ENCODE results near the gene LDB1.
A peak's percentile ranks its signal among the peaks of the same experiment; 100 is the strongest.

Gene LDB1

DNA sequence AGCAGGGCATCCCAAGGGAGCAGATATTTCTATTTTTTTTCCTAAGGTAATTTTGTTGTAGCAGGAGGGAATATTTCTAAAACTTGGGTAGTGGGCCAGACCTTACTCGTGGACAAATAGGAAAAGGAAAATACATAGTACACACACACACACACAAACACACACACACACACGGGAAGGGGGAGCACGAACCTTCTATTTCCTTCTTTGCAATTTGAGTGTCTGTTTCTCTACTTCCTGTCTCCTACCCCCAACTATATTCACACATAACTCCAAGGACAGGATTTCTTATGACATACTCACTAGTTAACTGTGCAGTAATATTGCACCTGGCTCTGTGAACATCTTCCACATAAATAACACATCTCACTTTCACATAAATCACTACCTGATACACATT, 4.4 kb downstream of the LDB1 start:
- TF ChIP-seq POLR2AphosphoS5 (IDR thresholded peaks at IDR 0.05; ENCODE audit: low read depth, low read length), result no peak

DNA sequence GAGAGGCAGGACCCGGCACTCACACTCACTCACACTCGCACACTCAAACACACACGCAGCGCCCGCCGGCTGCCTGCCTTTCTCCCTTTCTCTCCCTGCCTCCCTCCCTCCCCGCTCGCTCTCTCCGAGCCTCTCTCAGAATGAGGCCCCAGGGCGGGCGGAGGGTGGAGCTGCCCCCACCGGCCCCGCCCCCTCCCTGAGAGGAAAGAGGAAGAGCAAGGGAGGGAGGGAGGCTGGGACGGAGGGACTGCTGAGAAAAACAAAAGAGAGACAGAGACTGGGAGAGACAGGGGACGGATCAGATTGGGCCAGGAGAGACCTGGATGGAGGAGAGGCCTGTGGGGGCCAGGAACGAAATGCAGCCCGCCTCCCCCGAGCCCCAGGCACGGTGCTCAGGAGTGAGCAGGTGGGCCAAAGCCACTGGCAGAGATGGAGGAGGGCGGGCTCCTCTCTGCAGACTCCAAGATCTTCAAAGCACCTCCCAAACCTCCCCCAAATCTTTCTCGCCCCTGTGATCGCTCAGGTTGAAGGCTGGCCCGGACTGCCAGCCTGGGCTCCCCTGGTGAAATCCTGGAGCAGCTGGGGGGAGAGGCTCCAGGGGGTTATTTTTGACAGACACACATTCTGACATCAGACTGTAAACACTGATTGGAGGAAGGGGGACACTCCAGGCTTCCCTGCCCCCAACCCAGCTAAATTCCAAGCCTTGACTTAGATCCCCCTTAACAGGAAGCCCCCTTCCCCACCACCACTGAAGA, 5.1 kb downstream of the LDB1 start:
- 0 out of 2 replicates have a peak, but pooled peaks have one; percentile 79 for TF ChIP-seq TAF1 (IDR thresholded peaks at IDR 0.05; ENCODE audit: borderline replicate concordance, insufficient read depth, low read length)
- TF ChIP-seq, protein P1, sequence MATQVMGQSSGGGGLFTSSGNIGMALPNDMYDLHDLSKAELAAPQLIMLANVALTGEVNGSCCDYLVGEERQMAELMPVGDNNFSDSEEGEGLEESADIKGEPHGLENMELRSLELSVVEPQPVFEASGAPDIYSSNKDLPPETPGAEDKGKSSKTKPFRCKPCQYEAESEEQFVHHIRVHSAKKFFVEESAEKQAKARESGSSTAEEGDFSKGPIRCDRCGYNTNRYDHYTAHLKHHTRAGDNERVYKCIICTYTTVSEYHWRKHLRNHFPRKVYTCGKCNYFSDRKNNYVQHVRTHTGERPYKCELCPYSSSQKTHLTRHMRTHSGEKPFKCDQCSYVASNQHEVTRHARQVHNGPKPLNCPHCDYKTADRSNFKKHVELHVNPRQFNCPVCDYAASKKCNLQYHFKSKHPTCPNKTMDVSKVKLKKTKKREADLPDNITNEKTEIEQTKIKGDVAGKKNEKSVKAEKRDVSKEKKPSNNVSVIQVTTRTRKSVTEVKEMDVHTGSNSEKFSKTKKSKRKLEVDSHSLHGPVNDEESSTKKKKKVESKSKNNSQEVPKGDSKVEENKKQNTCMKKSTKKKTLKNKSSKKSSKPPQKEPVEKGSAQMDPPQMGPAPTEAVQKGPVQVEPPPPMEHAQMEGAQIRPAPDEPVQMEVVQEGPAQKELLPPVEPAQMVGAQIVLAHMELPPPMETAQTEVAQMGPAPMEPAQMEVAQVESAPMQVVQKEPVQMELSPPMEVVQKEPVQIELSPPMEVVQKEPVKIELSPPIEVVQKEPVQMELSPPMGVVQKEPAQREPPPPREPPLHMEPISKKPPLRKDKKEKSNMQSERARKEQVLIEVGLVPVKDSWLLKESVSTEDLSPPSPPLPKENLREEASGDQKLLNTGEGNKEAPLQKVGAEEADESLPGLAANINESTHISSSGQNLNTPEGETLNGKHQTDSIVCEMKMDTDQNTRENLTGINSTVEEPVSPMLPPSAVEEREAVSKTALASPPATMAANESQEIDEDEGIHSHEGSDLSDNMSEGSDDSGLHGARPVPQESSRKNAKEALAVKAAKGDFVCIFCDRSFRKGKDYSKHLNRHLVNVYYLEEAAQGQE (IDR thresholded peaks at IDR 0.05; ENCODE audit: insufficient read depth in 1 of 2, low read depth in 2 of 2, low read length in 2 of 2), result peak in 1 of 2 experiments; percentile 58; a peak in 1 of 4 replicates
- TF ChIP-seq SIN3A (IDR thresholded peaks at IDR 0.05; ENCODE audit: borderline replicate concordance, insufficient read depth, low read length), result no peak
- peak; percentile 85 for TF ChIP-seq POLR2AphosphoS5 (IDR thresholded peaks at IDR 0.05; ENCODE audit: low read depth, low read length)

DNA sequence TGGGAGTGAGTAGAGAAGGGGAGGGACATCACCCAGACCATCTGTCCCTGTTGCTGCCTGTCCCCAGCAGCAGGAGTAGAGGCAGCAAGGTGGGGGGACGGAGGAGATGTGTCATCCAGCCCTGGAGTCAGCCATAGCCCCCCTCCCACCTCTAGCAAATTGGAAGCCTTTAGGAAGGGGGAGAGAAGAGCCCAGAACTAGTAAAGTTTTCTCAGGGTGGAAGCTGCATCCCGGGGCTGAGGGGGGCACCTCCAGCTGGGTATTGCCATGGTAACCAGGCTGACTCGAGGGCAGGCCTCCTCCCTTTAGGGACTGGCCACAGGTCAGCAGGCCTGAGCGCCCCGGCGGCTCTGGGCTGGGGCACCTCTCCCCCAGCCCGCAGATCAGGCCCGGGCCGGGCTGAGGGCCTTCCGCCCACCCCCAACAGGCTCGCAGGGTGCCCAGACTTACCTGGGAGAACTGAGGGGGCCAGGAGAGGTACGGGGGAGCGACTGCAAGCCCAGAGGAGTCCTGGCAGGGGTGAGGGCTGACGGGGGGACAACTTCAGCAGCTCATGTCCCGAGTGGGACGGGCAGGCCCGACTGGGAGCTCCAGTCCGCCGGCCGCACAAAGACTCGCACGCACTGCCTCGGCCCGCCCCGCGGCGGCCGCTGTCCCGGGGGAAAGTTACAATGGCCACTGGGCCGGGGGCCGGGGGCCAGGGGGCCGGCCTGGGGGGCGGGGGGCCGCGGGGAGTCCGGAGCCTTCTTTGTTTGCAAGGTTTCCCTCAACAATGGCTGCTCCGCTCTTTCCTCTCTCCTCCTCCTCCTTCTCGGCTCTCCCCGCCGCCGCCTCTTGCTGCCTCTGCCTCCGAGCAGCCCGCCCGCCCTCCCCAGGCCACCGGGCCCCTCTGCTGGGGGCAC, 6.0 kb downstream of the LDB1 start:
- TF ChIP-seq POLR2AphosphoS5 (IDR thresholded peaks at IDR 0.05; ENCODE audit: low read depth, low read length) (no peak), FOXP2 (optimal IDR thresholded peaks at IDR 0.05; ENCODE audit: borderline replicate concordance, extremely low read depth, extremely low read length, insufficient read depth) (no peak), TAF1 (IDR thresholded peaks at IDR 0.05; ENCODE audit: borderline replicate concordance, insufficient read depth, low read length) (no peak), SIN3A (IDR thresholded peaks at IDR 0.05; ENCODE audit: borderline replicate concordance, insufficient read depth, low read length) (no peak)
- TF ChIP-seq, protein P1 (IDR thresholded peaks at IDR 0.05; ENCODE audit: insufficient read depth in 1 of 2, low read depth in 2 of 2, low read length in 2 of 2), result no peak

DNA sequence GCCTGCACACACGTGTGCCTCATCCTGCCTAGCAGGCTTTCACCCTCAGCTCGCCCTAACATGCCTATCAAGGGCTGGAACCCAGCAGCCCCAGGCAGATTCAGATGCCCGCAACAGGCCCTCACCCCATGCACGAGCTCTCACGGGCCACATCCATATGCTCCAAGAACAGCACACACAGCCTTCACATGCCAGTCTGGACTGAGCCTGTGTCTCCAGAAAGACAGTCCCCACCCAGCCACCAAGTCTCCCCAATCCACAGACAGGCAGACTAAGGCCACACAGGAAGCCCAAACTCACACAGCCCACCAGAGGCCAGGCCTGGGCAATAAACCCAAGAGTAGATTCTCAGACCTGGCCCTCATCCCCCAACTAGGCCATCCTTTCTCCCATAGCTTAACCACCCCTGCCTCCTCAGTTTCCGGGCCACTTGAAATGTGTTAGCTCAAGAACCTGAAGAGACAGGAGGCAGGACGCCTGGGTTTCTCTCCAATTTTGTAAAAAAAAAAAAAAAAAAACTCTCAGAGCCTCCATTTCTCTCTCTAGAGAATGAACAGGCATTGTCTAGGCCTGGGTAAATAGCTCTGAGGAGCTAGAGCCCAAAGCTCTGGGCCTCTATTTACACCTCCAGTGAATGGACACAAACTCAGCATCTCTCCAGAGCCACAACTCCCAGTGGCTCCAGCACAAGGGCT, 6.8 kb downstream of the LDB1 start:
- no peak for TF ChIP-seq POLR2AphosphoS5 (IDR thresholded peaks at IDR 0.05; ENCODE audit: low read depth, low read length)
- no peak for TF ChIP-seq FOXP2 (optimal IDR thresholded peaks at IDR 0.05; ENCODE audit: borderline replicate concordance, extremely low read depth, extremely low read length, insufficient read depth)

DNA sequence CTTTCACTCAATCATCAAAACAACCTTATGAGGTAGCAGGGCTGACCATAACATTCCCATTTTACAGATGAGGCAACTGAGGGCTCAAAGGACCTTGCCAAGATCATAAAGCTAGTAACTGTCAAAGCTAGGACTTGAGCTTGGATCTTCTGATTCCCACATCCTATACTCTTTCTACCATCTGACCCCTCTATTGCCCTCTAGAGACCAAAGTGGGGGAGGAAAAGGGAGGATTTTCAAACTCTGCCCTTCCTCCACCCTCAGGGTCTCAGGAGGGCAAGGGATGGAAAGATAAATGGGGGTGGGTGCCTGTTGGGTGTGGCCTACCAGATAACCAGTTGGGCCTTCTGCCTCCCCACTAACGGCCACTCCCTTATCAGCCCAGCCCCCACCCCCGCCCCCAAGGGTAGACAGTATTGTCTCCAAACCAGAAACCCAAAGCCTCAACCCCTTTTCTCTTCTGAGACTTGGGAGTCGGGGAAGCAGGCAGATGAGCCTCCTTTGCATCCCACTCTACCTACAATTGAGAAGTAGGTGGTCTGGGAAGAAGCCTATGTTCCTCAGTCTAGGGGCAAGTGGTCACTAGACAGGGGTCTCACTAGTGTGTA, 7.9 kb downstream of the LDB1 start:
- TF ChIP-seq, protein P1 (IDR thresholded peaks at IDR 0.05; ENCODE audit: insufficient read depth in 1 of 2, low read depth in 2 of 2, low read length in 2 of 2), result no peak

DNA sequence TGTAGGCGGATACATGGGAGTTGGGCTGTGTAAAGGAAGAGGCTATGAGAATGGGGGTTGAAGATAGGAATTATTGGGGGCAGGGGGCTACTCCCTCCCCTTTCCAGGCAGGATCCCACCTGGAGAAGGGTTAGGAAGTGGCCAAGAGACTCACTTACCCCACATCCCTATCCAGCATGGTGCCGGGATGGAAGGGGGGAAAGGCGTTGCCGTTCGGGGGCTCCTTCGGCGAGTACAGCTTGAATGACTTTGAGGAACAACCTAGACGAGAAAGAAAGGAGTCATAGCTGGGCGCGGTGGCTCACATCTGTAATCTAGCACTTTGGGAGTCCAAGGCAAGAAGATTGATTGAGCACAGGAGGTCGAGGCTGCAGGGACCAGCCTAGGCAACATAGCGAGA, 8.9 kb downstream of the LDB1 start:
- TF ChIP-seq SIN3A (IDR thresholded peaks at IDR 0.05; ENCODE audit: borderline replicate concordance, insufficient read depth, low read length), result no peak
- TF ChIP-seq POLR2AphosphoS5 (IDR thresholded peaks at IDR 0.05; ENCODE audit: low read depth, low read length), result no peak
- TF ChIP-seq, protein P1 (IDR thresholded peaks at IDR 0.05; ENCODE audit: insufficient read depth in 1 of 2, low read depth in 2 of 2, low read length in 2 of 2), result no peak
- no peak for TF ChIP-seq TAF1 (IDR thresholded peaks at IDR 0.05; ENCODE audit: borderline replicate concordance, insufficient read depth, low read length)
- no peak for TF ChIP-seq FOXP2 (optimal IDR thresholded peaks at IDR 0.05; ENCODE audit: borderline replicate concordance, extremely low read depth, extremely low read length, insufficient read depth)
